HepG2 (cell line): ENCODE measurements around the gene PTPRH. TPM values are rescaled to one million over a fixed set of nuclear protein-coding genes. Genes with fewer than 3 reads are reported as not detected.

Experiments
- HNF1B ChIP-seq: sonication (generic); formaldehyde crosslinking; IDR thresholded peaks from 2 replicates; pipeline ENCODE4 v1.5.1; 2020; ENCODE audit warnings: mild to moderate bottlenecking, moderate library complexity, missing genetic modification reagents
- ZNF367 ChIP-seq: sonication (generic); formaldehyde crosslinking; IDR thresholded peaks from 2 replicates; pipeline ENCODE4 v1.4.0; 2020; ENCODE audit warnings: missing genetic modification reagents, borderline replicate concordance
- ZNF383 ChIP-seq: sonication (generic); formaldehyde crosslinking; IDR thresholded peaks from 2 replicates; pipeline ENCODE4 v1.4.0; 2020; ENCODE audit warnings: missing genetic modification reagents, mild to moderate bottlenecking, borderline replicate concordance
- ZNF431 ChIP-seq: sonication (generic); formaldehyde crosslinking; IDR thresholded peaks from 2 replicates; pipeline ENCODE4 v1.9.0; 2022; ENCODE audit warnings: missing genetic modification reagents, low read depth, mild to moderate bottlenecking, borderline replicate concordance
- ZNF556 ChIP-seq: sonication (generic); formaldehyde crosslinking; IDR thresholded peaks from 2 replicates; pipeline ENCODE4 v1.4.0; 2020; ENCODE audit warnings: mild to moderate bottlenecking, missing genetic modification reagents, borderline replicate concordance
- ZNF574 ChIP-seq: sonication (generic); formaldehyde crosslinking; IDR thresholded peaks from 2 replicates; pipeline ENCODE4 v1.4.0; 2020; ENCODE audit warnings: missing genetic modification reagents
- polyA plus RNA-seq, 8 experiments: library from polyadenylated mRNA; depleted of rRNA in 3 of 8; stranded (reverse) in 7 of 8; unstranded in 1 of 8; fragments of >200 nt; fragmentation: Illumina TruSeq in 4 of 8; extraction: Trizol in 4 of 8; gene quantifications; 2 replicates each; pipeline versions ENCODE4 v1.2.1 to v1.2.3, GENCODE V29; 2011 to 2016; ENCODE audit warnings: low read depth in 4 of 8, missing spikeins in 1 of 8, mixed read lengths in 1 of 8; ENCODE audit not compliant: insufficient read depth in 1 of 8
- total RNA-seq, 5 experiments: library from RNA; depleted of rRNA; stranded (reverse); fragments of >200 nt; fragmentation: Illumina TruSeq; extraction: Trizol; gene quantifications; 2 replicates each; pipeline ENCODE4 v1.2.3, GENCODE V29; 2016; ENCODE audit warnings: low read depth in 1 of 5
- TF ChIP-seq, protein P1 (sequence below): sonication (generic); formaldehyde crosslinking; IDR thresholded peaks from 2 replicates; pipeline ENCODE4 v1.9.0; 2021; ENCODE audit warnings: mild to moderate bottlenecking, missing genetic modification reagents
- TF ChIP-seq, protein P2 (sequence below): sonication (generic); formaldehyde crosslinking; conservative IDR thresholded peaks from 2 replicates; pipeline ENCODE4 v1.4.0; 2020; ENCODE audit warnings: missing genetic modification reagents
- TF ChIP-seq, protein P3 (sequence below): IDR thresholded peaks from 2 replicates; pipeline ENCODE4 v1.6.1; 2012; ENCODE audit warnings: low read length, improper control_type of control experiment

The PTPRH gene
- total and polyA plus RNA-seq, 2 of the 13 experiments (the other 11 are each of a cell fraction or from before 2014, with no cell fraction given) = 14.7 to 125 TPM

DNA sequence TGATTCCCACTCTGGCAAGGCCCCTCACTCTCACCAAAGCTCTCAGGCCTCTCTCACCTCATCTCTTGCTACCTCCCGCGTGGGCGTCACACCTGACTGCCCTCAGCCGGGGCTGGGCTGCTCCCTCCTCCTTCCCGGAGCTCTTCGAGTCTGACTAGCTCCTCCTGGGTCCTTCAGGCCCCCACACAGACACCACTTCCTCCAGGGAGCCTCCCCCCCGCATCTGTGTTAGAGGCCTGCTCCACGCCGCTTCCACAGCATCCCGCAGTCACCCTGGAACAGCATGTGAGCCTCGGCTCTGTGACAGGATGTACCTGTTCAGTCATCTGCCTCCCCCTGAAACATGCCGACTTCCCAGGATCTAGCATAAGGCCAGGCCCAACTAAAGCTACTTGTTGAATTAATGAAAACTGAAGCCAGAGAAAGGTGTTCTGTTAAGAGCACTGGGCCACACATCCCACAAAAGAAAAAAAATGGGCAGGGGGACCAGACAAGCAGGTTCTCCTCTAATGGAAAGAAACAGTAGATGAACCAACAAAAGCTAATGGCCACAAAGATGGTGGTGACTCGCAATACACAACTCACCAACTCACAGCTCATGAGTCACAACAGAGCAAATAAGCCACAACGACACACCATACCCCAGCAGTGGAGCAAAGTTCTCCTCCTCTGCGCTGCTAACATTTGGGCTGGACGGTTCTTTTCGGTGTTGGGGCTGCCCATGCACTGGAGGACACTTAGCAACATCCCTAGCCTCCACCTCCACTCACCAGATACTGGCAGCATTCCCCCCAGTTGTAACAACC is 46.5 kb upstream of the PTPRH start (continued):
- TF ChIP-seq, protein P1, sequence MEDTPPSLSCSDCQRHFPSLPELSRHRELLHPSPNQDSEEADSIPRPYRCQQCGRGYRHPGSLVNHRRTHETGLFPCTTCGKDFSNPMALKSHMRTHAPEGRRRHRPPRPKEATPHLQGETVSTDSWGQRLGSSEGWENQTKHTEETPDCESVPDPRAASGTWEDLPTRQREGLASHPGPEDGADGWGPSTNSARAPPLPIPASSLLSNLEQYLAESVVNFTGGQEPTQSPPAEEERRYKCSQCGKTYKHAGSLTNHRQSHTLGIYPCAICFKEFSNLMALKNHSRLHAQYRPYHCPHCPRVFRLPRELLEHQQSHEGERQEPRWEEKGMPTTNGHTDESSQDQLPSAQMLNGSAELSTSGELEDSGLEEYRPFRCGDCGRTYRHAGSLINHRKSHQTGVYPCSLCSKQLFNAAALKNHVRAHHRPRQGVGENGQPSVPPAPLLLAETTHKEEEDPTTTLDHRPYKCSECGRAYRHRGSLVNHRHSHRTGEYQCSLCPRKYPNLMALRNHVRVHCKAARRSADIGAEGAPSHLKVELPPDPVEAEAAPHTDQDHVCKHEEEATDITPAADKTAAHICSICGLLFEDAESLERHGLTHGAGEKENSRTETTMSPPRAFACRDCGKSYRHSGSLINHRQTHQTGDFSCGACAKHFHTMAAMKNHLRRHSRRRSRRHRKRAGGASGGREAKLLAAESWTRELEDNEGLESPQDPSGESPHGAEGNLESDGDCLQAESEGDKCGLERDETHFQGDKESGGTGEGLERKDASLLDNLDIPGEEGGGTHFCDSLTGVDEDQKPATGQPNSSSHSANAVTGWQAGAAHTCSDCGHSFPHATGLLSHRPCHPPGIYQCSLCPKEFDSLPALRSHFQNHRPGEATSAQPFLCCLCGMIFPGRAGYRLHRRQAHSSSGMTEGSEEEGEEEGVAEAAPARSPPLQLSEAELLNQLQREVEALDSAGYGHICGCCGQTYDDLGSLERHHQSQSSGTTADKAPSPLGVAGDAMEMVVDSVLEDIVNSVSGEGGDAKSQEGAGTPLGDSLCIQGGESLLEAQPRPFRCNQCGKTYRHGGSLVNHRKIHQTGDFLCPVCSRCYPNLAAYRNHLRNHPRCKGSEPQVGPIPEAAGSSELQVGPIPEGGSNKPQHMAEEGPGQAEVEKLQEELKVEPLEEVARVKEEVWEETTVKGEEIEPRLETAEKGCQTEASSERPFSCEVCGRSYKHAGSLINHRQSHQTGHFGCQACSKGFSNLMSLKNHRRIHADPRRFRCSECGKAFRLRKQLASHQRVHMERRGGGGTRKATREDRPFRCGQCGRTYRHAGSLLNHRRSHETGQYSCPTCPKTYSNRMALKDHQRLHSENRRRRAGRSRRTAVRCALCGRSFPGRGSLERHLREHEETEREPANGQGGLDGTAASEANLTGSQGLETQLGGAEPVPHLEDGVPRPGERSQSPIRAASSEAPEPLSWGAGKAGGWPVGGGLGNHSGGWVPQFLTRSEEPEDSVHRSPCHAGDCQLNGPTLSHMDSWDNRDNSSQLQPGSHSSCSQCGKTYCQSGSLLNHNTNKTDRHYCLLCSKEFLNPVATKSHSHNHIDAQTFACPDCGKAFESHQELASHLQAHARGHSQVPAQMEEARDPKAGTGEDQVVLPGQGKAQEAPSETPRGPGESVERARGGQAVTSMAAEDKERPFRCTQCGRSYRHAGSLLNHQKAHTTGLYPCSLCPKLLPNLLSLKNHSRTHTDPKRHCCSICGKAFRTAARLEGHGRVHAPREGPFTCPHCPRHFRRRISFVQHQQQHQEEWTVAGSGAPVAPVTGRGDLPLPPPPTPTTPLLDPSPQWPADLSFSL = peak; percentile 98
- TF ChIP-seq ZNF574 (CRISPR knock-in tag) (no peak), ZNF367 (CRISPR knock-in tag) (no peak), ZNF431 (CRISPR knock-in tag) (peak; percentile 44; the same call in 1 of the 2 replicates), ZNF383 (CRISPR knock-in tag) (no peak), ZNF556 (CRISPR knock-in tag) (no peak), HNF1B (CRISPR knock-in tag) (no peak)
- TF ChIP-seq, protein P2, sequence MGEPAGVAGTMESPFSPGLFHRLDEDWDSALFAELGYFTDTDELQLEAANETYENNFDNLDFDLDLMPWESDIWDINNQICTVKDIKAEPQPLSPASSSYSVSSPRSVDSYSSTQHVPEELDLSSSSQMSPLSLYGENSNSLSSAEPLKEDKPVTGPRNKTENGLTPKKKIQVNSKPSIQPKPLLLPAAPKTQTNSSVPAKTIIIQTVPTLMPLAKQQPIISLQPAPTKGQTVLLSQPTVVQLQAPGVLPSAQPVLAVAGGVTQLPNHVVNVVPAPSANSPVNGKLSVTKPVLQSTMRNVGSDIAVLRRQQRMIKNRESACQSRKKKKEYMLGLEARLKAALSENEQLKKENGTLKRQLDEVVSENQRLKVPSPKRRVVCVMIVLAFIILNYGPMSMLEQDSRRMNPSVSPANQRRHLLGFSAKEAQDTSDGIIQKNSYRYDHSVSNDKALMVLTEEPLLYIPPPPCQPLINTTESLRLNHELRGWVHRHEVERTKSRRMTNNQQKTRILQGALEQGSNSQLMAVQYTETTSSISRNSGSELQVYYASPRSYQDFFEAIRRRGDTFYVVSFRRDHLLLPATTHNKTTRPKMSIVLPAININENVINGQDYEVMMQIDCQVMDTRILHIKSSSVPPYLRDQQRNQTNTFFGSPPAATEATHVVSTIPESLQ (CRISPR knock-in tag) = no peak
- TF ChIP-seq, protein P3, sequence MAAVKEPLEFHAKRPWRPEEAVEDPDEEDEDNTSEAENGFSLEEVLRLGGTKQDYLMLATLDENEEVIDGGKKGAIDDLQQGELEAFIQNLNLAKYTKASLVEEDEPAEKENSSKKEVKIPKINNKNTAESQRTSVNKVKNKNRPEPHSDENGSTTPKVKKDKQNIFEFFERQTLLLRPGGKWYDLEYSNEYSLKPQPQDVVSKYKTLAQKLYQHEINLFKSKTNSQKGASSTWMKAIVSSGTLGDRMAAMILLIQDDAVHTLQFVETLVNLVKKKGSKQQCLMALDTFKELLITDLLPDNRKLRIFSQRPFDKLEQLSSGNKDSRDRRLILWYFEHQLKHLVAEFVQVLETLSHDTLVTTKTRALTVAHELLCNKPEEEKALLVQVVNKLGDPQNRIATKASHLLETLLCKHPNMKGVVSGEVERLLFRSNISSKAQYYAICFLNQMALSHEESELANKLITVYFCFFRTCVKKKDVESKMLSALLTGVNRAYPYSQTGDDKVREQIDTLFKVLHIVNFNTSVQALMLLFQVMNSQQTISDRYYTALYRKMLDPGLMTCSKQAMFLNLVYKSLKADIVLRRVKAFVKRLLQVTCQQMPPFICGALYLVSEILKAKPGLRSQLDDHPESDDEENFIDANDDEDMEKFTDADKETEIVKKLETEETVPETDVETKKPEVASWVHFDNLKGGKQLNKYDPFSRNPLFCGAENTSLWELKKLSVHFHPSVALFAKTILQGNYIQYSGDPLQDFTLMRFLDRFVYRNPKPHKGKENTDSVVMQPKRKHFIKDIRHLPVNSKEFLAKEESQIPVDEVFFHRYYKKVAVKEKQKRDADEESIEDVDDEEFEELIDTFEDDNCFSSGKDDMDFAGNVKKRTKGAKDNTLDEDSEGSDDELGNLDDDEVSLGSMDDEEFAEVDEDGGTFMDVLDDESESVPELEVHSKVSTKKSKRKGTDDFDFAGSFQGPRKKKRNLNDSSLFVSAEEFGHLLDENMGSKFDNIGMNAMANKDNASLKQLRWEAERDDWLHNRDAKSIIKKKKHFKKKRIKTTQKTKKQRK = no peak
